IMR-90 (cell line): ENCODE results near the gene ZNF136. TPM values are rescaled to one million over a fixed set of nuclear protein-coding genes. Genes with fewer than 3 reads are reported as not detected.

Experiments used
- ATAC-seq: fragments of 200-7000 bp; cut with Tn5 transposase; 2 replicates; pipeline ENCODE4 v1.9.1; 2020; ENCODE audit warnings: low read depth, mild to moderate bottlenecking, moderate library complexity
- BruUV-seq: library from RNA; stranded (reverse); fragments of 400-500 nt; replicated peaks from 2 replicates; lab custom pipeline; 2021; lab: Mats Ljungman, UMichigan
- CTCF ChIA-PET: fragments of 300-600 bp; formaldehyde crosslinking; extraction: SDS; loops from one replicate; lab custom pipeline; 2021; ENCODE audit warnings: antibody characterized with exemption; lab: Yijun Ruan, JAX
- POLR2A ChIA-PET: fragments of 300-600 bp; sonication (Branson Sonifier 250); formaldehyde crosslinking; loops from one replicate; lab custom pipeline; 2022; ENCODE audit warnings: antibody characterized with exemption; ENCODE audit not compliant: unreplicated experiment; lab: Charles Lee
- DNase-seq: peaks from one replicate; pipeline ENCODE4 v3.0.0; 2013
- H2AFZ ChIP-seq: replicated peaks from 2 replicates; pipeline ENCODE3; 2013; ENCODE audit warnings: low read length, mild to moderate bottlenecking; ENCODE audit not compliant: poor library complexity
- H2AK5ac ChIP-seq: 2 replicates; pipeline ENCODE4 v1.6.1; 2013; ENCODE audit warnings: low read depth, low read length, inconsistent platforms
- H2AK9ac ChIP-seq: replicated peaks from 2 replicates; pipeline ENCODE3; 2013; ENCODE audit warnings: mild to moderate bottlenecking, low read depth, low read length, moderate library complexity; ENCODE audit not compliant: poor library complexity
- H2BK120ac ChIP-seq: 2 replicates; pipeline ENCODE4 v1.6.1; 2013; ENCODE audit warnings: low read depth, low read length, inconsistent platforms
- H2BK15ac ChIP-seq: 3 replicates; pipeline ENCODE4 v1.6.1; 2013; ENCODE audit warnings: low read depth, low read length, inconsistent platforms
- H2BK20ac ChIP-seq: 2 replicates; pipeline ENCODE4 v1.6.1; 2013; ENCODE audit warnings: low read depth, mild to moderate bottlenecking, inconsistent platforms, low read length, moderate library complexity
- H2BK5ac ChIP-seq: 2 replicates; pipeline ENCODE4 v1.6.1; 2013; ENCODE audit warnings: mild to moderate bottlenecking, low read depth, low read length, inconsistent platforms; ENCODE audit not compliant: poor library complexity, severe bottlenecking
- H3K14ac ChIP-seq: replicated peaks from 2 replicates; pipeline ENCODE4 v1.6.1; 2013; ENCODE audit warnings: low read depth, low read length, inconsistent platforms
- H3K18ac ChIP-seq: 2 replicates; pipeline ENCODE4 v1.6.1; 2013; ENCODE audit warnings: low read depth, low read length, control low read depth
- H3K23ac ChIP-seq: 2 replicates; pipeline ENCODE4 v1.6.1; 2013; ENCODE audit warnings: low read depth, low read length, inconsistent platforms
- H3K27ac ChIP-seq: 2 replicates; pipeline ENCODE4 v1.5.1; 2013; ENCODE audit warnings: mild to moderate bottlenecking, control low read depth, low read length; ENCODE audit not compliant: insufficient read depth
- H3K27me3 ChIP-seq: 2 replicates; pipeline ENCODE4 v1.6.1; 2013; ENCODE audit warnings: low read length; ENCODE audit not compliant: control insufficient read depth, insufficient read depth
- H3K36me3 ChIP-seq: 2 replicates; pipeline ENCODE4 v1.6.1; 2013; ENCODE audit warnings: low read length, mixed read lengths; ENCODE audit not compliant: control insufficient read depth, insufficient read depth
- H3K4ac ChIP-seq: 2 replicates; pipeline ENCODE4 v1.6.1; 2013; ENCODE audit warnings: low read depth, low read length, inconsistent platforms
- H3K4me1 ChIP-seq: 2 replicates; pipeline ENCODE4 v1.6.1; 2013; ENCODE audit warnings: low read length, mixed read lengths; ENCODE audit not compliant: control insufficient read depth, insufficient read depth
- H3K4me2 ChIP-seq: 2 replicates; pipeline ENCODE4 v1.6.1; 2013; ENCODE audit warnings: low read depth, mild to moderate bottlenecking, control low read depth, low read length, moderate library complexity
- H3K4me3 ChIP-seq: 2 replicates; pipeline ENCODE4 v1.5.1; 2013; ENCODE audit warnings: low read depth, mild to moderate bottlenecking, control low read depth, low read length, moderate library complexity; ENCODE audit not compliant: insufficient read depth
- H3K56ac ChIP-seq: 2 replicates; pipeline ENCODE4 v1.6.1; 2013; ENCODE audit warnings: low read length, inconsistent platforms; ENCODE audit not compliant: insufficient read depth; ENCODE audit errors: extremely low read depth
- H3K79me1 ChIP-seq, 2 experiments: 2 replicates each; pipeline ENCODE4 v1.6.1; 2013; ENCODE audit warnings: low read length in 2 of 2, inconsistent platforms in 1 of 2, low read depth in 1 of 2
- H3K9ac ChIP-seq: 2 replicates; pipeline ENCODE4 v1.6.1; 2013; ENCODE audit warnings: low read depth, low read length, control low read depth
- H3K9me1 ChIP-seq: 2 replicates; pipeline ENCODE4 v1.6.1; 2013; ENCODE audit warnings: low read length, inconsistent platforms; ENCODE audit not compliant: insufficient read depth
- H3K9me3 ChIP-seq: 2 replicates; pipeline ENCODE4 v1.6.1; 2013; ENCODE audit warnings: low read length; ENCODE audit not compliant: control insufficient read depth, insufficient read depth
- H4K20me1 ChIP-seq: 2 replicates; pipeline ENCODE4 v1.6.1; 2013; ENCODE audit warnings: low read length, inconsistent platforms; ENCODE audit not compliant: insufficient read depth
- H4K5ac ChIP-seq: 2 replicates; pipeline ENCODE4 v1.6.1; 2013; ENCODE audit warnings: mild to moderate bottlenecking, low read depth, low read length, control low read depth
- H4K8ac ChIP-seq, 2 experiments: 2 replicates each; pipeline ENCODE4 v1.6.1; 2013; ENCODE audit warnings: low read depth in 2 of 2, low read length in 2 of 2, control low read depth in 1 of 2, inconsistent platforms in 1 of 2
- H4K91ac ChIP-seq: 2 replicates; pipeline ENCODE4 v1.6.1; 2013; ENCODE audit warnings: low read depth, low read length, inconsistent platforms; ENCODE audit not compliant: insufficient read depth
- CEBPB ChIP-seq: IDR thresholded peaks from 2 replicates; pipeline ENCODE4 v1.6.1; 2012; ENCODE audit warnings: low read depth, low read length, improper control_type of control experiment
- FOS ChIP-seq: fragments of 150-350 bp; IDR thresholded peaks from 2 replicates; pipeline ENCODE4 v1.6.1; 2016; ENCODE audit warnings: low read depth, low read length
- MAFK ChIP-seq: IDR thresholded peaks from 2 replicates; pipeline ENCODE4 v1.6.1; 2012; ENCODE audit warnings: low read depth, low read length, improper control_type of control experiment
- MAZ ChIP-seq: IDR thresholded peaks from 2 replicates; pipeline ENCODE4 v1.6.1; 2012; ENCODE audit warnings: low read depth, mild to moderate bottlenecking, low read length, improper control_type of control experiment, moderate library complexity, borderline replicate concordance
- MXI1 ChIP-seq: IDR thresholded peaks from 2 replicates; pipeline ENCODE4 v1.6.1; 2012; ENCODE audit warnings: low read depth, mild to moderate bottlenecking, low read length, moderate library complexity, borderline replicate concordance
- RAD21 ChIP-seq: IDR thresholded peaks from 2 replicates; pipeline ENCODE4 v1.6.1; 2012; ENCODE audit warnings: low read length, improper control_type of control experiment
- RCOR1 ChIP-seq: IDR thresholded peaks from 2 replicates; pipeline ENCODE4 v1.6.1; 2012; ENCODE audit warnings: mild to moderate bottlenecking, low read length, improper control_type of control experiment; ENCODE audit not compliant: insufficient replicate concordance
- RFX5 ChIP-seq: IDR thresholded peaks from 2 replicates; pipeline ENCODE4 v1.8.0; 2012; ENCODE audit warnings: low read depth, mild to moderate bottlenecking, low read length, moderate library complexity
- SMC3 ChIP-seq: fragments of 150-350 bp; IDR thresholded peaks from 2 replicates; pipeline ENCODE4 v1.6.1; 2016; ENCODE audit warnings: low read depth, mild to moderate bottlenecking, antibody characterized with exemption, low read length, moderate library complexity
- WGBS, 2 experiments: methylation state at CpG; one replicate each; pipeline versions ENCODE4 v1.1.5 to v1.1.7; 2013; ENCODE audit warnings: missing lambda C conversion rate in 2 of 2; ENCODE audit not compliant: insufficient read length in 1 of 2; ENCODE audit errors: extremely low coverage in 2 of 2; 5-methylcytosine and 5-hydroxymethylcytosine counted together
- dilution Hi-C: fragments of 300-500 bp; cut with HindIII; formaldehyde crosslinking; loops from one replicate; pipeline ENCODE4 v1.14.3; 2018; ENCODE audit warnings: low sequenced_read_pairs; ENCODE audit not compliant: unreplicated experiment
- in situ Hi-C: fragments of 300-500 bp; cut with MboI; formaldehyde crosslinking; loops from 3 replicates; pipeline ENCODE4 v1.14.3; 2019; ENCODE audit warnings: low sequenced_read_pairs, inconsistent platforms, mixed read lengths
- intact Hi-C: fragments of 100-400 bp; cut with micrococcal nuclease; formaldehyde crosslinking; loops from 2 replicates; pipeline ENCODE4 v1.10.0; 2022
- polyA plus RNA-seq, 3 experiments: library from polyadenylated mRNA; depleted of rRNA; stranded (reverse); fragments of >200 nt; gene quantifications; 2 replicates each; pipeline ENCODE4 v1.2.3, GENCODE V29; 2012; ENCODE audit warnings: low replicate concordance in 1 of 3
- total RNA-seq: library from RNA; depleted of rRNA; stranded (reverse); fragments of >200 nt; gene quantifications from 2 replicates; pipeline ENCODE4 v1.2.3, GENCODE V29; 2012
- TF ChIP-seq, protein P1 (sequence below): fragments of 150-350 bp; IDR thresholded peaks from 2 replicates; pipeline ENCODE4 v1.6.1; 2017; ENCODE audit warnings: mild to moderate bottlenecking, antibody characterized with exemption, low read length, low read depth
- TF ChIP-seq, protein P2 (sequence below): conservative IDR thresholded peaks from 2 replicates; pipeline ENCODE4 v1.5.1; 2012; ENCODE audit warnings: mild to moderate bottlenecking, low read depth, low read length, improper control_type of control experiment

Gene ZNF136
- total and polyA plus RNA-seq, 2 of the 4 experiments (the other 2 are of a cell fraction): 1.9 to 6.8 TPM

DNA sequence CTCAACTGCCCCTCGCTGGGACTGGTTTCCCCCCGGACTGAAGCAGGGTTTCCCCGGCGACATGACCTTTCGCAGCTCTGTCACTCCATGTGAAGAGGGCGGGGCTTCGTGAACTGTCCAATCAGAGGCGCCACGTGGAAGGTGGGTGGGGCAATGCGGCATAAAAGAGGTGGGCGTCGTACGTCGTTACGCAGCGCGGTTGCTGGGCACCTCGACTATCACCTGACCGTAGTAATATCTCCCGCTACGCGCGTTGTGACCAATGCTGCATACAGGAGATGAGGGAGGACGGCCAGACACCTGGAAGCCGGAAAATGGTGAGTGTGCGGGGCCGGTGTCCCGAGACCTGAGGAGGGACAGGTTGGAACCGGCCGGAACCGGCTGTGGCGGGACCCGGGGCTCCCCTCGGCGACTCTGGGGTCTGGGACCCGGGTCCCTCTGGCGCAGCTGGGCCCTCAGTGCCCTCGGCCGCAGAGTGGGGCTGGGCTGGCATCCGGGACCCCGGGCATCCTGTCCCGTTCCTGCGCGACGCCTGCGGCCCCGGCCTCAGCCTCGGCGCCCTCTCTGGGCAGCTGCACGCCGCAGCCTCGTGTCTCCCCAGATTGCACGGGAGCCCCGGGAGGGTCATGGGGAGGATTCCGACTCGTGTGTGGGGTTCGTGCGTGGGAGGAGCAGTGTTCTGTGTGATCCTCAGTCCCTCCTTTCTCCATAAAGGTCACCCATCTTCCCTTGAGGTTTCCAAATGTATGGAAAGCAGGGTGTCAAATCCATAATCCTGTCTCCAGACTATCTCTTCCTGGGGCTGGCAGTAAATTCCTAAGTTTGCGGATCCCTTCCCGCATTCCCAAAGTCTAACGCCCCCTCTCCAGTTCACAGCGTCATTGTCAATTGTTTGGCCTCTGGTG lies 32.2 kb downstream of the ZNF136 start:
- Histone ChIP-seq H3K18ac (no peak overlapping the region), H3K9ac (no peak overlapping the region; the same call in 1 of the 2 replicates), H2BK120ac (no peak overlapping the region), H3K4me2 (peak overlapping the region; percentile 49; the same call in 1 of the 2 replicates), H3K4me3 (peak overlapping the region; percentile 42), H2AFZ (peak overlapping the region; percentile 67), H3K4ac (no peak overlapping the region), H2BK5ac (no peak overlapping the region), H3K79me1 (peaks cover 0 to 1% of the 10 kb centered on the region in 2 experiments; a peak in 2 of 4 replicates), H2BK15ac (no peak overlapping the region), H4K91ac (no peak overlapping the region), H3K23ac (no peak overlapping the region), H3K9me1 (no peaks in the 10 kb centered on the region), H4K5ac (no peak overlapping the region), H3K36me3 (peaks cover 9% of the 10 kb centered on the region), H4K8ac (no peak overlapping the region), H3K4me1 (no peaks in the 10 kb centered on the region), H2BK20ac (no peak overlapping the region), H3K56ac (no peak overlapping the region), H3K27ac (no peak overlapping the region), H2AK5ac (no peak overlapping the region), H4K20me1 (no peaks in the 10 kb centered on the region), H3K27me3 (no peaks in the 10 kb centered on the region), H3K14ac (no peak overlapping the region), H2AK9ac (no peak overlapping the region), H3K9me3 (peaks cover 55% of the 10 kb centered on the region)
- intact Hi-C loops (no loop called here), dilution Hi-C loops (no loop called here), in situ Hi-C loops (no loop called here)
- CTCF ChIA-PET: no interaction called here
- 21% methylated on average over 17 of the region's 62 CpGs; no CpG with 5 or more reads in 1 of the 2 experiments for WGBS, 2 experiments
- TF ChIP-seq RFX5: no peak
- no peak for TF ChIP-seq SMC3
- TF ChIP-seq, protein P1, sequence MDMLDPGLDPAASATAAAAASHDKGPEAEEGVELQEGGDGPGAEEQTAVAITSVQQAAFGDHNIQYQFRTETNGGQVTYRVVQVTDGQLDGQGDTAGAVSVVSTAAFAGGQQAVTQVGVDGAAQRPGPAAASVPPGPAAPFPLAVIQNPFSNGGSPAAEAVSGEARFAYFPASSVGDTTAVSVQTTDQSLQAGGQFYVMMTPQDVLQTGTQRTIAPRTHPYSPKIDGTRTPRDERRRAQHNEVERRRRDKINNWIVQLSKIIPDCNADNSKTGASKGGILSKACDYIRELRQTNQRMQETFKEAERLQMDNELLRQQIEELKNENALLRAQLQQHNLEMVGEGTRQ: no peak
- TF ChIP-seq RAD21: no peak
- TF ChIP-seq MXI1: no peak
- no peak for TF ChIP-seq MAZ
- TF ChIP-seq CEBPB: no peak
- no peak for TF ChIP-seq FOS
- no peak for TF ChIP-seq RCOR1
- TF ChIP-seq MAFK: no peak
- TF ChIP-seq, protein P2, sequence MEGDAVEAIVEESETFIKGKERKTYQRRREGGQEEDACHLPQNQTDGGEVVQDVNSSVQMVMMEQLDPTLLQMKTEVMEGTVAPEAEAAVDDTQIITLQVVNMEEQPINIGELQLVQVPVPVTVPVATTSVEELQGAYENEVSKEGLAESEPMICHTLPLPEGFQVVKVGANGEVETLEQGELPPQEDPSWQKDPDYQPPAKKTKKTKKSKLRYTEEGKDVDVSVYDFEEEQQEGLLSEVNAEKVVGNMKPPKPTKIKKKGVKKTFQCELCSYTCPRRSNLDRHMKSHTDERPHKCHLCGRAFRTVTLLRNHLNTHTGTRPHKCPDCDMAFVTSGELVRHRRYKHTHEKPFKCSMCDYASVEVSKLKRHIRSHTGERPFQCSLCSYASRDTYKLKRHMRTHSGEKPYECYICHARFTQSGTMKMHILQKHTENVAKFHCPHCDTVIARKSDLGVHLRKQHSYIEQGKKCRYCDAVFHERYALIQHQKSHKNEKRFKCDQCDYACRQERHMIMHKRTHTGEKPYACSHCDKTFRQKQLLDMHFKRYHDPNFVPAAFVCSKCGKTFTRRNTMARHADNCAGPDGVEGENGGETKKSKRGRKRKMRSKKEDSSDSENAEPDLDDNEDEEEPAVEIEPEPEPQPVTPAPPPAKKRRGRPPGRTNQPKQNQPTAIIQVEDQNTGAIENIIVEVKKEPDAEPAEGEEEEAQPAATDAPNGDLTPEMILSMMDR: no peak
- ATAC-seq (peak; percentile 42), DNase-seq (peak; percentile 6)
- BruUV-seq: no TSS peak
- POLR2A ChIA-PET: no interaction called here
